WTC11 (cell line): ENCODE measurements around the gene CCDC137. TPM values are rescaled to one million over a fixed set of nuclear protein-coding genes. Genes with fewer than 3 reads are reported as not detected.

Experiments used
- ATAC-seq: fragments of 200-7000 bp; cut with Tn5 transposase; 2 replicates; pipeline ENCODE4 v1.10.0; 2021; ENCODE audit warnings: mild to moderate bottlenecking, moderate library complexity
- CTCF ChIA-PET: fragments of 300-600 bp; sonication (Branson Sonifier 250); formaldehyde crosslinking; loops from one replicate; lab custom pipeline; 2021; ENCODE audit warnings: antibody characterized with exemption; lab: Charles Lee
- POLR2A ChIA-PET: fragments of 350-600 bp; sonication (Branson Sonifier 250); formaldehyde crosslinking; loops from one replicate; lab custom pipeline; 2021; ENCODE audit warnings: antibody characterized with exemption; lab: Charles Lee
- DNase-seq: peaks from one replicate; pipeline ENCODE4 v3.0.0; 2021; ENCODE audit warnings: low spot score
- H3K27ac Mint-ChIP-seq: 2 replicates; pipeline ENCODE4 v1.8.0; 2021; ENCODE audit warnings: mixed read lengths
- H3K27me3 Mint-ChIP-seq: 2 replicates; pipeline ENCODE4 v1.8.0; 2021; ENCODE audit warnings: low read depth, mild to moderate bottlenecking, moderate library complexity, mixed read lengths
- H3K36me3 Mint-ChIP-seq: 2 replicates; pipeline ENCODE4 v1.8.0; 2021; ENCODE audit warnings: mixed read lengths
- H3K4me1 Mint-ChIP-seq: 2 replicates; pipeline ENCODE4 v1.8.0; 2022; ENCODE audit warnings: mixed read lengths
- H3K4me3 Mint-ChIP-seq: 2 replicates; pipeline ENCODE4 v1.8.0; 2021; ENCODE audit warnings: mild to moderate bottlenecking, moderate library complexity, mixed read lengths
- H3K9me3 Mint-ChIP-seq: 2 replicates; pipeline ENCODE4 v1.8.0; 2021; ENCODE audit warnings: mixed read lengths
- E2F1 ChIP-seq: sonication (generic); formaldehyde crosslinking; IDR thresholded peaks from 2 replicates; pipeline ENCODE4 v1.8.0; 2022; ENCODE audit warnings: mild to moderate bottlenecking, missing genetic modification reagents
- JUN ChIP-seq: sonication (generic); formaldehyde crosslinking; IDR thresholded peaks from 2 replicates; pipeline ENCODE4 v1.8.0; 2023; ENCODE audit warnings: mild to moderate bottlenecking, missing genetic modification reagents
- NFE2L1 ChIP-seq: sonication (generic); formaldehyde crosslinking; IDR thresholded peaks from 2 replicates; pipeline ENCODE4 v1.8.1; 2023; ENCODE audit warnings: missing genetic modification reagents
- NR2C2 ChIP-seq: sonication (generic); formaldehyde crosslinking; IDR thresholded peaks from 2 replicates; pipeline ENCODE4 v1.8.0; 2022; ENCODE audit warnings: mild to moderate bottlenecking, missing genetic modification reagents
- PRRX2 ChIP-seq: fragments of 250-450 bp; sonication (Bioruptor Pico); IDR thresholded peaks from 2 replicates; pipeline ENCODE4 v1.8.0; 2021; ENCODE audit warnings: mild to moderate bottlenecking
- RORB ChIP-seq: fragments of 250-450 bp; sonication (Bioruptor Pico); IDR thresholded peaks from 2 replicates; pipeline ENCODE4 v1.9.0; 2021; ENCODE audit warnings: mild to moderate bottlenecking
- SMAD4 ChIP-seq: sonication (generic); formaldehyde crosslinking; IDR thresholded peaks from 2 replicates; pipeline ENCODE4 v1.8.0; 2022; ENCODE audit warnings: mild to moderate bottlenecking, missing genetic modification reagents
- SP1 ChIP-seq: sonication (generic); formaldehyde crosslinking; conservative IDR thresholded peaks from 2 replicates; pipeline ENCODE4 v1.8.1; 2022; ENCODE audit warnings: missing genetic modification reagents
- TP53 ChIP-seq: sonication (generic); formaldehyde crosslinking; IDR thresholded peaks from 2 replicates; pipeline ENCODE4 v1.8.1; 2023; ENCODE audit warnings: mild to moderate bottlenecking, missing genetic modification reagents
- USF1 ChIP-seq: sonication (generic); formaldehyde crosslinking; IDR thresholded peaks from 2 replicates; pipeline ENCODE4 v1.8.0; 2022; ENCODE audit warnings: mild to moderate bottlenecking, missing genetic modification reagents
- ZNF219 ChIP-seq: sonication (generic); formaldehyde crosslinking; IDR thresholded peaks from 2 replicates; pipeline ENCODE4 v1.8.0; 2023; ENCODE audit warnings: missing genetic modification reagents, mild to moderate bottlenecking, borderline replicate concordance
- ZNF317 ChIP-seq: sonication (generic); formaldehyde crosslinking; IDR thresholded peaks from 2 replicates; pipeline ENCODE4 v1.8.1; 2023; ENCODE audit warnings: low read depth, mild to moderate bottlenecking, moderate library complexity, missing genetic modification reagents, borderline replicate concordance
- ZNF416 ChIP-seq: fragments of 250-450 bp; sonication (Bioruptor Pico); IDR thresholded peaks from 2 replicates; pipeline ENCODE4 v1.9.0; 2021; ENCODE audit warnings: mild to moderate bottlenecking, inconsistent platforms
- ZNF423 ChIP-seq: fragments of 250-450 bp; sonication (Bioruptor Pico); IDR thresholded peaks from 2 replicates; pipeline ENCODE4 v2.1.2; 2022; ENCODE audit warnings: mild to moderate bottlenecking, moderate library complexity
- ZNF532 ChIP-seq: fragments of 250-450 bp; sonication (Bioruptor Pico); IDR thresholded peaks from 2 replicates; pipeline ENCODE4 v1.9.0; 2021; ENCODE audit warnings: mild to moderate bottlenecking, borderline replicate concordance
- total RNA-seq: library from RNA; stranded (reverse); gene quantifications from 3 replicates; pipeline ENCODE4 v1.2.3, GENCODE V29; 2021
- TF ChIP-seq, protein P1 (sequence below): sonication (generic); formaldehyde crosslinking; IDR thresholded peaks from 2 replicates; pipeline ENCODE4 v1.8.0; 2023; ENCODE audit warnings: mild to moderate bottlenecking, missing genetic modification reagents
- TF ChIP-seq, protein P2 (sequence below): sonication (generic); formaldehyde crosslinking; IDR thresholded peaks from 2 replicates; pipeline ENCODE4 v1.8.1; 2023; ENCODE audit warnings: mild to moderate bottlenecking, missing genetic modification reagents, borderline replicate concordance

Gene CCDC137
- total RNA-seq, 1 experiment from 2014 or later = 36.8 TPM

DNA sequence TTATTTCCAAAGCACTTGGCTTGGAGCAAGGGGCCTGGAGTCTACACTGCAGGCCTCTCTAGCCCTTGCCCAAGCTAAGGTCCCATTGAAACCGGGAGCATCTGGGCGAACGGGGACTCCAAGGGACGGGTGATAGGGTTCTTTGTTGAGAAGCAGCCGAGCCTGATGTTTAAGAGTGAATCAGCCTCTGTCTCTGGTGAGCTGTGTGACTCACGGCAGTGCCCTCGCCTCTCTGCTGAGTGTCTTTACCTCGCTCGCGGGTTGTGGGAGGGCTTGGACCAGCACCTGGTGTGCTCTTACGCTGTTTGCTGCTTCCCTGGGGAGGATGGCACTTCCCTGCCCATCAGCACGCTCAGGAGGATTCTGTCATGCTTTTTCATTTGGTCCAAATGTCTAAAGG lies 18.6 kb downstream of the CCDC137 start (continued):
- TF ChIP-seq, protein P1, sequence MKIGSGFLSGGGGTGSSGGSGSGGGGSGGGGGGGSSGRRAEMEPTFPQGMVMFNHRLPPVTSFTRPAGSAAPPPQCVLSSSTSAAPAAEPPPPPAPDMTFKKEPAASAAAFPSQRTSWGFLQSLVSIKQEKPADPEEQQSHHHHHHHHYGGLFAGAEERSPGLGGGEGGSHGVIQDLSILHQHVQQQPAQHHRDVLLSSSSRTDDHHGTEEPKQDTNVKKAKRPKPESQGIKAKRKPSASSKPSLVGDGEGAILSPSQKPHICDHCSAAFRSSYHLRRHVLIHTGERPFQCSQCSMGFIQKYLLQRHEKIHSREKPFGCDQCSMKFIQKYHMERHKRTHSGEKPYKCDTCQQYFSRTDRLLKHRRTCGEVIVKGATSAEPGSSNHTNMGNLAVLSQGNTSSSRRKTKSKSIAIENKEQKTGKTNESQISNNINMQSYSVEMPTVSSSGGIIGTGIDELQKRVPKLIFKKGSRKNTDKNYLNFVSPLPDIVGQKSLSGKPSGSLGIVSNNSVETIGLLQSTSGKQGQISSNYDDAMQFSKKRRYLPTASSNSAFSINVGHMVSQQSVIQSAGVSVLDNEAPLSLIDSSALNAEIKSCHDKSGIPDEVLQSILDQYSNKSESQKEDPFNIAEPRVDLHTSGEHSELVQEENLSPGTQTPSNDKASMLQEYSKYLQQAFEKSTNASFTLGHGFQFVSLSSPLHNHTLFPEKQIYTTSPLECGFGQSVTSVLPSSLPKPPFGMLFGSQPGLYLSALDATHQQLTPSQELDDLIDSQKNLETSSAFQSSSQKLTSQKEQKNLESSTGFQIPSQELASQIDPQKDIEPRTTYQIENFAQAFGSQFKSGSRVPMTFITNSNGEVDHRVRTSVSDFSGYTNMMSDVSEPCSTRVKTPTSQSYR (CRISPR knock-in tag) = no peak
- TF ChIP-seq, all 79 proteins: peak for 0

DNA sequence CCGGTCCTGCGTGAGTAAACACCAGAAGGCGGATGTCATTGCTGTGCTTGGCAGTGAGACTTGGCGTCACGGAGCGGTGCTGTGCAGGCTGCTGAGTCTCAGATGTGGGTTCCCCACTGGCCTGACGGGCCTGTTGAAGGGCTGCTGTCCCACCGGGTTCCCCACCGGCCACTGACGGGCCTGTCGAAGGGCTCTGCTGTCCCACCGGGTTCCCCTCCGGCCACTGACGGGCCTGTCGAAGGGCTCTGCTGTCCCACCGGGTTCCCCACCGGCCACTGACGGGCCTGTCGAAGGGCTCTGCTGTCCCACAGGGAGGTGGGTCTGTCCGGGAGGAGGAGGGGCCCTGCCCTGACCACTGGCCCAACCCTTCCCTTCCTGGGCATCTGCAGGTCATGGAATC lies 20.1 kb downstream of the CCDC137 start:
- no peak overlapping the region for H3K4me3 Mint-ChIP-seq
- H3K4me1 Mint-ChIP-seq = peaks cover 12% of the 10 kb centered on the region
- no peak overlapping the region; the same call in 1 of the 2 replicates for H3K27ac Mint-ChIP-seq
- H3K27me3 Mint-ChIP-seq = no peaks in the 10 kb centered on the region; the same call in 1 of the 2 replicates
- TF ChIP-seq NFE2L1 (CRISPR knock-in tag) (no peak), RORB (CRISPR knock-in tag) (no peak), ZNF532 (CRISPR knock-in tag) (no peak), TP53 (CRISPR knock-in tag) (no peak), ZNF219 (CRISPR knock-in tag) (no peak)
- ATAC-seq = no peak
- H3K9me3 Mint-ChIP-seq = no peaks in the 10 kb centered on the region
- peaks cover 29% of the 10 kb centered on the region for H3K36me3 Mint-ChIP-seq
- ChIA-PET CTCF (no interaction called here), POLR2A (no interaction called here)
- no peak for DNase-seq

- H3K4me3 Mint-ChIP-seq = no peak overlapping the region
- POLR2A ChIA-PET = no interaction called here
- TF ChIP-seq SP1 = no peak
- TF ChIP-seq ZNF416 (CRISPR knock-in tag) = no peak
- no peak for TF ChIP-seq ZNF317 (CRISPR knock-in tag)
- TF ChIP-seq USF1 (CRISPR knock-in tag) = no peak
- TF ChIP-seq, protein P2, sequence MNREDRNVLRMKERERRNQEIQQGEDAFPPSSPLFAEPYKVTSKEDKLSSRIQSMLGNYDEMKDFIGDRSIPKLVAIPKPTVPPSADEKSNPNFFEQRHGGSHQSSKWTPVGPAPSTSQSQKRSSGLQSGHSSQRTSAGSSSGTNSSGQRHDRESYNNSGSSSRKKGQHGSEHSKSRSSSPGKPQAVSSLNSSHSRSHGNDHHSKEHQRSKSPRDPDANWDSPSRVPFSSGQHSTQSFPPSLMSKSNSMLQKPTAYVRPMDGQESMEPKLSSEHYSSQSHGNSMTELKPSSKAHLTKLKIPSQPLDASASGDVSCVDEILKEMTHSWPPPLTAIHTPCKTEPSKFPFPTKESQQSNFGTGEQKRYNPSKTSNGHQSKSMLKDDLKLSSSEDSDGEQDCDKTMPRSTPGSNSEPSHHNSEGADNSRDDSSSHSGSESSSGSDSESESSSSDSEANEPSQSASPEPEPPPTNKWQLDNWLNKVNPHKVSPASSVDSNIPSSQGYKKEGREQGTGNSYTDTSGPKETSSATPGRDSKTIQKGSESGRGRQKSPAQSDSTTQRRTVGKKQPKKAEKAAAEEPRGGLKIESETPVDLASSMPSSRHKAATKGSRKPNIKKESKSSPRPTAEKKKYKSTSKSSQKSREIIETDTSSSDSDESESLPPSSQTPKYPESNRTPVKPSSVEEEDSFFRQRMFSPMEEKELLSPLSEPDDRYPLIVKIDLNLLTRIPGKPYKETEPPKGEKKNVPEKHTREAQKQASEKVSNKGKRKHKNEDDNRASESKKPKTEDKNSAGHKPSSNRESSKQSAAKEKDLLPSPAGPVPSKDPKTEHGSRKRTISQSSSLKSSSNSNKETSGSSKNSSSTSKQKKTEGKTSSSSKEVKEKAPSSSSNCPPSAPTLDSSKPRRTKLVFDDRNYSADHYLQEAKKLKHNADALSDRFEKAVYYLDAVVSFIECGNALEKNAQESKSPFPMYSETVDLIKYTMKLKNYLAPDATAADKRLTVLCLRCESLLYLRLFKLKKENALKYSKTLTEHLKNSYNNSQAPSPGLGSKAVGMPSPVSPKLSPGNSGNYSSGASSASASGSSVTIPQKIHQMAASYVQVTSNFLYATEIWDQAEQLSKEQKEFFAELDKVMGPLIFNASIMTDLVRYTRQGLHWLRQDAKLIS (CRISPR knock-in tag) = no peak
- TF ChIP-seq E2F1 (CRISPR knock-in tag) = no peak
- no peak for TF ChIP-seq JUN
- no peak for TF ChIP-seq ZNF423 (CRISPR knock-in tag)
- no peak for TF ChIP-seq NR2C2 (CRISPR knock-in tag)
- TF ChIP-seq SMAD4 = no peak
- no peak for TF ChIP-seq PRRX2 (CRISPR knock-in tag)
Measured at GRCh38 chr17:81687770-81688541, 21.4 kb downstream of the CCDC137 start.

More at GRCh38 chr17:81687770-81688541, 21.4 kb downstream of the CCDC137 start:
- DNase-seq (no peak), ATAC-seq (no peak)
- Mint-ChIP-seq H3K27ac (no peak overlapping the region), H3K4me1 (peaks cover 7% of the 10 kb centered on the region), H3K36me3 (peaks cover 36% of the 10 kb centered on the region), H3K9me3 (no peaks in the 10 kb centered on the region), H3K27me3 (no peaks in the 10 kb centered on the region; the same call in 1 of the 2 replicates)
- CTCF ChIA-PET = no interaction called here
